ENCODE measurements around the gene IL4I1. TPM values are rescaled to one million over a fixed set of nuclear protein-coding genes. Genes with fewer than 3 reads are reported as not detected.

The IL4I1 gene
- total RNA-seq, 1 experiment from 2014 or later: not detected

DNA sequence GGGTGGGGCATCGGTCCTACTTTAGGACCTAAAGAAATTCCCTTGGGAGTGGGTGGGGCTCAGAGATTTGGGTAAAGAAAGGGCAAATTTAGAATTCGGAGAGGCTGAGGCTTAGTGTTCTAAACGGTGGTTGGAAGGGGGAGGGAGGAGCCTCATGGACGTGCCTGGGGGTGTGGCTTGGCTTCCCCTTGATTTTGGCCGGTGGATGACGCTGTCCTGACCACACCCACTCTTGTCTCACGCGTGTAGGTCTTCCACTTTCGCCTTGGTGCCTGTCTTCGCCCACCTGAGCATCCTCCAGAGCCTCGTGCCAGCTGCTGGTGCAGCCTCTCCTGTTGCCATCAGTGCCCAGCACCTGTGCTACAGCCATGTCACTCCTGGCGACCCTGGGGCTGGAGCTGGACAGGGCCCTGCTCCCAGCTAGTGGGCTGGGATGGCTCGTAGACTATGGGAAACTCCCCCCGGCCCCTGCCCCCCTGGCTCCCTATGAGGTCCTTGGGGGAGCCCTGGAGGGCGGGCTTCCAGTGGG lies 33.9 kb upstream of the IL4I1 start:
- no peaks in the 10 kb centered on the region for H3K27me3 Mint-ChIP-seq (ENCODE audit: insufficient read depth, unreplicated experiment)
- CTCF ChIA-PET: interaction anchor here (2.4 kb wide), 1 partner anchor 205 kb away, joined by 10 read pairs; no protein-coding TSS in a partner anchor

DNA sequence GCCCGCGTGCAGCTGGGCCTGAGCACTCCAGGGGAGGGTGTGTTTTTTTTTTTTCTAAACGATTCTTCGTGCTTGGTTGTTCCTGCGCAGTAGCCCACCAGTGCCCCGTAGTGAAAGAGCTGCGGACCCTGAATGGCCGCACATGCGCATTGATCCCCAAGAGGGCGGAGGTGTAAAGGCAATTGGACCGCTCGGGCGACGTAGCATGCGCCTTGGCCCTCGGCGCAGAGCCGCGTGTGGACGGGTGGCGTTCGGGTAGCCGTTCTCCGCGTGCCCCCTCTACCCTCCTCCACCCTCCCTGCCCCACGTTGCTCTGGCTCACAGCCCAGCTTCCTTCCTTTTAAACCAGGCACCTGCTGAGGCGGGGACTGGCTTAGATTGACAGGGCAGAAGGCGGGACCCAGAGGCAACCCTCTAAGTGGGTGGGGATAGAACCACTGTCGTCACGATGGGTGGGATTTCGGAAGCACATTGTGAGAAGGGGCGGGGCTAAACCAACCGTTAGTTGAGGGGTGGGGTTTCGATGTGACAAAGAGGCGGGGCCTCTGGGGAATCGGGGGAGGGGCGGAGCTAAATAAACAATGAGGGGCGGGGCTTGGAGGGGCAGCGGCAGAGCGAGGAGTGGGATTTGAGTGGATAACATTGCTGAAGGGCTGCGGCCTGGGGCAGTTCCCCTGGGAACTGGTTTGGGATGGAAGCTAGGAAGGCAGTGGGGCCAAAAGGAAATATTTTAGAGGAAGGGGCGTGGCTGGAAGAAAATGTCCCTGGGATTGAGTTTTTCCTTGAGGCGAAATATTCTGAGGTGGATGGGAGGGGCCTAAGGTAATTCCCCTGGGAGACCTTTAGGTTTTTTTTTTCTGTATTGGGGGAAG lies 33.2 kb upstream of the IL4I1 start:
- TF ChIP-seq, protein P1, sequence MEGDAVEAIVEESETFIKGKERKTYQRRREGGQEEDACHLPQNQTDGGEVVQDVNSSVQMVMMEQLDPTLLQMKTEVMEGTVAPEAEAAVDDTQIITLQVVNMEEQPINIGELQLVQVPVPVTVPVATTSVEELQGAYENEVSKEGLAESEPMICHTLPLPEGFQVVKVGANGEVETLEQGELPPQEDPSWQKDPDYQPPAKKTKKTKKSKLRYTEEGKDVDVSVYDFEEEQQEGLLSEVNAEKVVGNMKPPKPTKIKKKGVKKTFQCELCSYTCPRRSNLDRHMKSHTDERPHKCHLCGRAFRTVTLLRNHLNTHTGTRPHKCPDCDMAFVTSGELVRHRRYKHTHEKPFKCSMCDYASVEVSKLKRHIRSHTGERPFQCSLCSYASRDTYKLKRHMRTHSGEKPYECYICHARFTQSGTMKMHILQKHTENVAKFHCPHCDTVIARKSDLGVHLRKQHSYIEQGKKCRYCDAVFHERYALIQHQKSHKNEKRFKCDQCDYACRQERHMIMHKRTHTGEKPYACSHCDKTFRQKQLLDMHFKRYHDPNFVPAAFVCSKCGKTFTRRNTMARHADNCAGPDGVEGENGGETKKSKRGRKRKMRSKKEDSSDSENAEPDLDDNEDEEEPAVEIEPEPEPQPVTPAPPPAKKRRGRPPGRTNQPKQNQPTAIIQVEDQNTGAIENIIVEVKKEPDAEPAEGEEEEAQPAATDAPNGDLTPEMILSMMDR (IDR thresholded peaks at IDR 0.05; ENCODE audit: unreplicated experiment): no peak
- Mint-ChIP-seq H3K4me1 (ENCODE audit: insufficient read depth, unreplicated experiment) (peaks cover 16% of the 10 kb centered on the region), H3K9me3 (ENCODE audit: unreplicated experiment) (no peaks in the 10 kb centered on the region), H3K27ac (ENCODE audit: low read depth, unreplicated experiment) (peak overlapping the region; percentile 90), H3K36me3 (ENCODE audit: insufficient read depth, unreplicated experiment) (peaks cover 72% of the 10 kb centered on the region), H3K27me3 (ENCODE audit: insufficient read depth, unreplicated experiment) (no peaks in the 10 kb centered on the region), H3K4me3 (ENCODE audit: unreplicated experiment) (peak overlapping the region; percentile 85)
- ChIA-PET CTCF (interaction anchor here (0.6 to 2.4 kb wide), 2 partner anchors 9 to 206 kb away, joined by 3 to 10 read pairs; no protein-coding TSS in a partner anchor), POLR2A (interaction anchor here (0.6 to 4.1 kb wide), 11 partner anchors 53 to 1059 kb away, joined by 3 to 35 read pairs (median 4); partner anchors contain the start of genes AKT1S1, ALDH16A1, GYS1 and PNKP)
- intact Hi-C loops (cut with micrococcal nuclease): loop anchor here (2.0 kb wide), 2 partner anchors 53 to 163 kb away; partner anchors contain the start of genes AKT1S1, AP2A1 and TBC1D17
- DNase-seq (ENCODE audit: unreplicated experiment): peak; percentile 98
- BruUV-seq (replicated peaks): no TSS peak

More for the DNA sequence above, 33.9 kb upstream of the IL4I1 start:
- no peak for DNase-seq (ENCODE audit: unreplicated experiment)
- BruUV-seq (replicated peaks): no TSS peak
- Mint-ChIP-seq H3K36me3 (ENCODE audit: insufficient read depth, unreplicated experiment) (peaks cover 65% of the 10 kb centered on the region), H3K9me3 (ENCODE audit: unreplicated experiment) (no peaks in the 10 kb centered on the region), H3K4me3 (ENCODE audit: unreplicated experiment) (peak overlapping the region; percentile 85), H3K4me1 (ENCODE audit: insufficient read depth, unreplicated experiment) (peaks cover 16% of the 10 kb centered on the region), H3K27ac (ENCODE audit: low read depth, unreplicated experiment) (no peak overlapping the region)
- POLR2A ChIA-PET: interaction anchor here (0.6 to 4.1 kb wide), 4 partner anchors 54 to 457 kb away, joined by 3 to 35 read pairs (median 16); partner anchors contain the start of genes AKT1S1, FLT3LG, PNKP and TBC1D17
- TF ChIP-seq, protein P1 (IDR thresholded peaks at IDR 0.05; ENCODE audit: unreplicated experiment): no peak
- intact Hi-C loops (cut with micrococcal nuclease): no loop called here

DNA sequence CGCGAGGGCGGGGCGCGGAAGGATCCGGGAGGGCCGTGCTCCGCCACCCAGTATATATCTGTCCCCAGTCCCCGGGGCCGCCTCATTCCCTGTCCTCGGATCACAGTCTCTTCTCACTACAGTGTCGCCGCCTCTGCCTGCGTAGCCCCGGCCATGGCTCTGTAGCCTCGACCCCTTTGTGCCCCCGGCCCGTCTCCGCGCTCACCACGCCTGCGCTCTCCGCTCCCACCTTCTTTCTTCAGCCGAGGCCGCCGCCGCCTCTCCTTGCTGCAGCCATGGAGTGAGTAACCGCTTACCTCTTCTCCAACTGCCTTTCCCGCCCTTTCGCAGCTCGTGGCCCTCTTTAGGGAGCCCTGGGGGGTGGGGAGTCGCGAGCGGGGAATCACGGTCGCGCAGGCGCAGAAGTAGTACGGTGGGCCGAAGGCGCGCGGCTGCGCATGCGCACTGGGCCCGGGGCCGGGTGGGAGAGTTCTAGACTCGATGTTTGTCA lies 32.5 kb upstream of the IL4I1 start, which contains the start of the genes ATF5 and NUP62:
TSS of gene ATF5 (plus strand) at position 85 of the 490 bp plus-strand sequence. CDS start 1,646 bp downstream, outside the sequence.
TSS of gene NUP62 (minus strand) at position 384 of the 490 bp plus-strand sequence. CDS start 19,697 bp downstream, outside the sequence.
- Mint-ChIP-seq H3K27me3 (ENCODE audit: insufficient read depth, unreplicated experiment) (no peaks in the 10 kb centered on the region), H3K27ac (ENCODE audit: low read depth, unreplicated experiment) (peak within 1 kb of the TSS; percentile 90), H3K36me3 (ENCODE audit: insufficient read depth, unreplicated experiment) (peaks cover 72% of the 10 kb centered on the region), H3K4me3 (ENCODE audit: unreplicated experiment) (peak within 1 kb of the TSS; percentile 85), H3K9me3 (ENCODE audit: unreplicated experiment) (no peaks in the 10 kb centered on the region), H3K4me1 (ENCODE audit: insufficient read depth, unreplicated experiment) (peaks cover 16% of the 10 kb centered on the region)
- POLR2A ChIA-PET: interaction anchor here (0.6 to 4.1 kb wide), 20 partner anchors 10 to 1136 kb away, joined by 3 to 35 read pairs (median 4); partner anchors contain the start of genes AKT1S1, ALDH16A1, GYS1 and KLK13
- intact Hi-C loops (cut with micrococcal nuclease): loop anchor here (2.0 kb wide), 2 partner anchors 52 to 162 kb away; partner anchors contain the start of genes AKT1S1, AP2A1 and TBC1D17
- CTCF ChIA-PET: interaction anchor here (0.6 to 2.4 kb wide), 4 partner anchors 10 to 426 kb away, joined by 3 to 10 read pairs (median 3); no protein-coding TSS in a partner anchor
- BruUV-seq (replicated peaks): TSS peak; percentile 86
- TF ChIP-seq, protein P1 (IDR thresholded peaks at IDR 0.05; ENCODE audit: unreplicated experiment): no peak
- peak; percentile 89 for DNase-seq (ENCODE audit: unreplicated experiment)

Measured in MCF 10A (cell line).